HEK293 (cell line): Measurements from ENCODE around the gene CIAPIN1.

Experiments
- OVOL3 ChIP-seq: fragments of 450-650 bp; formaldehyde crosslinking; IDR thresholded peaks from 2 replicates; pipeline ENCODE4 v1.5.1; 2016; ENCODE audit warnings: missing biosample characterization, missing genetic modification characterization
- PBX3 ChIP-seq: sonication (generic); formaldehyde crosslinking; IDR thresholded peaks from 2 replicates; pipeline ENCODE4 v1.8.1; 2022; ENCODE audit warnings: mild to moderate bottlenecking, moderate library complexity, missing genetic modification reagents
- PRDM2 ChIP-seq: fragments of 450-650 bp; formaldehyde crosslinking; IDR thresholded peaks from 2 replicates; pipeline ENCODE4 v1.5.1; 2016; ENCODE audit warnings: missing biosample characterization, missing genetic modification characterization, borderline replicate concordance
- YY1 ChIP-seq: fragments of 450-650 bp; formaldehyde crosslinking; IDR thresholded peaks from 2 replicates; pipeline ENCODE4 v1.5.1; 2018; ENCODE audit warnings: missing biosample characterization, missing genetic modification characterization
- ZNF174 ChIP-seq: fragments of 450-650 bp; formaldehyde crosslinking; IDR thresholded peaks from 2 replicates; pipeline ENCODE4 v1.5.0; 2017; ENCODE audit warnings: missing biosample characterization, mild to moderate bottlenecking, missing genetic modification characterization
- ZNF561 ChIP-seq: fragments of 450-650 bp; IDR thresholded peaks from 2 replicates; pipeline ENCODE4 v1.5.1; 2018; ENCODE audit warnings: missing biosample characterization, missing genetic modification characterization, borderline replicate concordance
- ZNF777 ChIP-seq: fragments of 450-650 bp; formaldehyde crosslinking; IDR thresholded peaks from 2 replicates; pipeline ENCODE4 v1.5.1; 2017; ENCODE audit warnings: missing biosample characterization, missing genetic modification characterization, borderline replicate concordance
- ZNF792 ChIP-seq: fragments of 450-650 bp; formaldehyde crosslinking; IDR thresholded peaks from 2 replicates; pipeline ENCODE4 v1.5.1; 2016; ENCODE audit warnings: missing biosample characterization, missing genetic modification characterization
- ZXDB ChIP-seq: fragments of 450-650 bp; formaldehyde crosslinking; IDR thresholded peaks from 2 replicates; pipeline ENCODE4 v1.5.1; 2016; ENCODE audit warnings: missing biosample characterization, missing genetic modification characterization
- TF ChIP-seq, protein P1 (sequence below): fragments of 450-650 bp; formaldehyde crosslinking; IDR thresholded peaks from 2 replicates; pipeline ENCODE4 v1.5.1; 2016; ENCODE audit warnings: missing biosample characterization, missing genetic modification characterization

DNA sequence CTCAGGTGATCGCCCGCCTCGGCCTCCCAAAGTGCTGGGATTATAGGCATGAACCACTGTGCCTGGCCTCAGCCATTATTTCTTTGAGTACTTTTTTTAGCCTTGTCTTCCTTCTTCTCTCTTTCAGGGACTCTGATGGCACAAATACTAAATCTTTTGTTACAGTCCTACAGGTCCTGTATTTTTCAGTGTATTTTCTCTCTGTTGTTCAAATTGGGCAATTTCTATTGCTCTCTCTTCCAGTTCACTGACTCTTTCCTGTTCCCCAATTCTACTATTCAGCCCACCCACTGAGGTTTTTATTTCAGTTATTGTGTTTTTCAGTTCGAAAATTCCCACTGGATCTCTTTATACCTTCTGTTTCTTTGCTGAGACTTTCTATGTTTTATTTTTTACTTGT is 46.6 kb upstream of the CIAPIN1 start:
- TF ChIP-seq, protein P1, sequence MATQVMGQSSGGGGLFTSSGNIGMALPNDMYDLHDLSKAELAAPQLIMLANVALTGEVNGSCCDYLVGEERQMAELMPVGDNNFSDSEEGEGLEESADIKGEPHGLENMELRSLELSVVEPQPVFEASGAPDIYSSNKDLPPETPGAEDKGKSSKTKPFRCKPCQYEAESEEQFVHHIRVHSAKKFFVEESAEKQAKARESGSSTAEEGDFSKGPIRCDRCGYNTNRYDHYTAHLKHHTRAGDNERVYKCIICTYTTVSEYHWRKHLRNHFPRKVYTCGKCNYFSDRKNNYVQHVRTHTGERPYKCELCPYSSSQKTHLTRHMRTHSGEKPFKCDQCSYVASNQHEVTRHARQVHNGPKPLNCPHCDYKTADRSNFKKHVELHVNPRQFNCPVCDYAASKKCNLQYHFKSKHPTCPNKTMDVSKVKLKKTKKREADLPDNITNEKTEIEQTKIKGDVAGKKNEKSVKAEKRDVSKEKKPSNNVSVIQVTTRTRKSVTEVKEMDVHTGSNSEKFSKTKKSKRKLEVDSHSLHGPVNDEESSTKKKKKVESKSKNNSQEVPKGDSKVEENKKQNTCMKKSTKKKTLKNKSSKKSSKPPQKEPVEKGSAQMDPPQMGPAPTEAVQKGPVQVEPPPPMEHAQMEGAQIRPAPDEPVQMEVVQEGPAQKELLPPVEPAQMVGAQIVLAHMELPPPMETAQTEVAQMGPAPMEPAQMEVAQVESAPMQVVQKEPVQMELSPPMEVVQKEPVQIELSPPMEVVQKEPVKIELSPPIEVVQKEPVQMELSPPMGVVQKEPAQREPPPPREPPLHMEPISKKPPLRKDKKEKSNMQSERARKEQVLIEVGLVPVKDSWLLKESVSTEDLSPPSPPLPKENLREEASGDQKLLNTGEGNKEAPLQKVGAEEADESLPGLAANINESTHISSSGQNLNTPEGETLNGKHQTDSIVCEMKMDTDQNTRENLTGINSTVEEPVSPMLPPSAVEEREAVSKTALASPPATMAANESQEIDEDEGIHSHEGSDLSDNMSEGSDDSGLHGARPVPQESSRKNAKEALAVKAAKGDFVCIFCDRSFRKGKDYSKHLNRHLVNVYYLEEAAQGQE (tag by site-specific recombination), result no peak
- TF ChIP-seq ZNF777 (tag by site-specific recombination) (no peak), ZNF561 (tag by site-specific recombination) (no peak), OVOL3 (tag by site-specific recombination) (no peak), YY1 (tag by site-specific recombination) (no peak), ZNF792 (tag by site-specific recombination) (no peak), PBX3 (CRISPR knock-in tag) (no peak), ZXDB (no peak), ZNF174 (tag by site-specific recombination) (no peak), PRDM2 (no peak)
